Measurements from ENCODE around the gene TMBIM4.
A peak's percentile ranks its signal among the peaks of the same experiment; 100 is the strongest.

TMBIM4 gene

DNA sequence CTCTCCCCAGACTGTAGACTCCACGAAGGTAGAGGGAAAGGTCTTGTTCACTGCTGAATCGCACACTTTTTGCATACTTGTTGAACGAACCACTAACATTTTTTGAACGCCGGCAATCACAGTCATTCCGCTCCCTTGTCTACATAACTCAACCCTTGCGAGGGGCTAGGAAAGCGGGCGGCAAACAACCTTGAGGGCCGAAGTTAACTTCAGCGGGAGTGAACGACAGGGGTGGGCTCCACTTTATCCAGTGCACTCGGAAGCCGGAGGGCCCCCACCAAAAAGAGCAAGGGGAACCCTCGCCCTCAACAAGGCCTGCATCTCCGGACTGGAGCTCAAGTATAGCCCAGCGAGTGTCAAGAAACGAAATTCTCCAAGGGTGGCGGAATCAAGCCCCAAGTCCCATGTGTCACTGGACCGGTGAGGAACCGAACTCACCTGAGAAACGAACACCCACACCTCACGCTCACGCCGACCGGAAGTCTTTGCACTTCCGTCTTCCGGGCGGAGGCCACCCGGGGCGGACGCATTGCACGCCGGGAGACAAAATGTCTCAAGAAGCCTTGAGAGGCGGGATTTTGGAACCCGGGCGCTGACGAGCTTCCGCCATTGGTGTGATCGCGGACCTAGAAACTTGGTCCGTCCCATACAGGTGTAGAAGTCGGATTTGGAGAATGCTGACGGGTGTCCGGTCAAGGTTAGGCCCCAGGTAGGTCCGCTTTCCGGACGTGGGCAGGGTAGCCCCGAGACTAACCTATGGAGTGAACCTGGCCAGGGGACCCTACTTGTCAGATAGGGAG lies 39.3 kb downstream of the TMBIM4 start, which contains the start of gene LLPH:
TSS of gene LLPH (minus strand) at position 484 of the 800 bp plus-strand sequence. CDS start 1,644 bp downstream, outside the sequence.
- TF ChIP-seq, protein P1, sequence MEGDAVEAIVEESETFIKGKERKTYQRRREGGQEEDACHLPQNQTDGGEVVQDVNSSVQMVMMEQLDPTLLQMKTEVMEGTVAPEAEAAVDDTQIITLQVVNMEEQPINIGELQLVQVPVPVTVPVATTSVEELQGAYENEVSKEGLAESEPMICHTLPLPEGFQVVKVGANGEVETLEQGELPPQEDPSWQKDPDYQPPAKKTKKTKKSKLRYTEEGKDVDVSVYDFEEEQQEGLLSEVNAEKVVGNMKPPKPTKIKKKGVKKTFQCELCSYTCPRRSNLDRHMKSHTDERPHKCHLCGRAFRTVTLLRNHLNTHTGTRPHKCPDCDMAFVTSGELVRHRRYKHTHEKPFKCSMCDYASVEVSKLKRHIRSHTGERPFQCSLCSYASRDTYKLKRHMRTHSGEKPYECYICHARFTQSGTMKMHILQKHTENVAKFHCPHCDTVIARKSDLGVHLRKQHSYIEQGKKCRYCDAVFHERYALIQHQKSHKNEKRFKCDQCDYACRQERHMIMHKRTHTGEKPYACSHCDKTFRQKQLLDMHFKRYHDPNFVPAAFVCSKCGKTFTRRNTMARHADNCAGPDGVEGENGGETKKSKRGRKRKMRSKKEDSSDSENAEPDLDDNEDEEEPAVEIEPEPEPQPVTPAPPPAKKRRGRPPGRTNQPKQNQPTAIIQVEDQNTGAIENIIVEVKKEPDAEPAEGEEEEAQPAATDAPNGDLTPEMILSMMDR (IDR thresholded peaks at IDR 0.05; ENCODE audit: low read depth, low read length, missing control alignments) = no peak
- peak; percentile 35 for DNase-seq (ENCODE audit: extremely low read depth, low read depth)

DNA sequence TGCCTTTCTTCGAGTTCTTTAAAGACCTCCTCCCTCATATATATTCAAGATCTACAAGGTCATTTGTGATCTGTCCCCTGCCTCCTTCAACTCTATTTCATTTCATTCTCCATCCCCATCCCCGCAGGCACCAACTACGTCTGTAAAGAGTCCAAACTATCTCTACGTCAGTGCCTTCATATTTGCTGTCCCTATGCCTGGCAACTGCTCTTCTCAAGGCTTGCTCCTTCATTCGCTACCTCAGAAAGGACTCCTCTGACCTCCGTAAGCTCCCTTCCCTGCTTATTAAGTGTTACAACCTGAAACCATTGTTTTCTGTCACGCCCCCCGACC lies 39.9 kb downstream of the TMBIM4 start:
- peak overlapping the region; percentile 76 for H3K4me3 ChIP-seq (replicated peaks; ENCODE audit: low read depth, low read length)
- TF ChIP-seq, protein P1 (IDR thresholded peaks at IDR 0.05; ENCODE audit: low read depth, low read length, missing control alignments) = no peak
- DNase-seq (ENCODE audit: extremely low read depth, low read depth) = no peak

More for the DNA sequence above, 39.3 kb downstream of the TMBIM4 start, which contains the start of gene LLPH:
- H3K4me3 ChIP-seq (replicated peaks; ENCODE audit: low read depth, low read length) = peak within 1 kb of the TSS; percentile 76

DNA sequence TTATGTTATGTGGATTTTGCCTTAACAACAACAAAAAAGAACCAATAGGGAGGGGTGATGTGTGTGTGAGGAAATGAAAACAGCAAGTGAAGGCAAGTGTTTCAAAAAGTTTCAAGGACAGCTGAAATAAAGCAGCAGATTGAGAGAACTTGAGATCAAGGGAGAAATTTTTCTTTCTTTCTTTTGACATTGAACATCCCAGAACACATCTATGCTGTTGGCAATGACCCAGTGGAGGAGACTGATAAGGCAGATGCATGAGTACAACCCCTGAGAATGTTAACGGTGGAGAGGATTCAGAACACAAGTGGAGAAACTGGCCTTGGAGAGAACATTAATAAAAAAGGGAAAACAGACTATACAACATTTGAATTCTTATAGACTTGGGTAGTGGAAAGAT lies 42.1 kb downstream of the TMBIM4 start:
- TF ChIP-seq, protein P1 (IDR thresholded peaks at IDR 0.05; ENCODE audit: low read depth, low read length, missing control alignments) = no peak
- no peak overlapping the region for H3K4me3 ChIP-seq (replicated peaks; ENCODE audit: low read depth, low read length)
- no peak for DNase-seq (ENCODE audit: extremely low read depth, low read depth)

DNA sequence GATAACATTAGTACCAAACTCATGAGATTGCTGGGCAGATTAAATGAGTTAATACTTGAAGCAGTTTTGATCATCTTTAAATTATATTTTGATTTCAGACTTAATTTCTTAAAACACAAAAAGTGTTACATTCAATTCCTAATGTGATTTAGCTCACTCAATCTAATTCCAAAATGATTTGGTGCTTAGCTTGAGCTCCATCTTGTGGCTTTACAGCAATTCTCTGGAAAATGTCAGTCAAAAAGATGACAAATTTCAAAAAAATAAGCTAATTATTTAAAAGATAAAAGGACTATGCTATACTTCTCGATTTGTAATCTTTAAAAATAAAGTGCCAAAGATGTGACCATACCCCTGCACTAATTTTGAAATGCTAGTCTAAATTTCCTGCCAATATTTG lies 49.3 kb downstream of the TMBIM4 start:
- TF ChIP-seq, protein P1 (IDR thresholded peaks at IDR 0.05; ENCODE audit: low read depth, low read length, missing control alignments) = no peak
- no peak overlapping the region for H3K4me3 ChIP-seq (replicated peaks; ENCODE audit: low read depth, low read length)
- no peak for DNase-seq (ENCODE audit: extremely low read depth, low read depth)

DNA sequence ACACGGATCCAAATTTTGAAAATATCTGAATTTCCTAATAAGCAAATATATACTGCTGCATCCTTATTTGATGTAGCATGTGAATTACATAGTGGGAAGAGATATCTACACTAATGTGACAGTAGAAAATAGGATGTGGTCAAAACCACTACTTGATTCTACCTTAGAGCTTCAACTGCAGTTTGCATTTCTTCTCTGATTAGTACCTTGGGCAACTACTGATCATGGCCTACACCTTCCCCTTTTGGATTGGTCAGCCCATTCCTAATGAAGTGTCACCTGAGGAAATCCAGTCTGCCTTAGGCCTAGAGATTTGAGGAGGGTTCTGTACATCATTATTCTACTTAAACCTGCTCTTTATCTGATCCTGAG lies 49.9 kb downstream of the TMBIM4 start:
- DNase-seq (ENCODE audit: extremely low read depth, low read depth) = no peak
- no peak overlapping the region for H3K4me3 ChIP-seq (replicated peaks; ENCODE audit: low read depth, low read length)
- TF ChIP-seq, protein P1 (IDR thresholded peaks at IDR 0.05; ENCODE audit: low read depth, low read length, missing control alignments) = no peak

DNA sequence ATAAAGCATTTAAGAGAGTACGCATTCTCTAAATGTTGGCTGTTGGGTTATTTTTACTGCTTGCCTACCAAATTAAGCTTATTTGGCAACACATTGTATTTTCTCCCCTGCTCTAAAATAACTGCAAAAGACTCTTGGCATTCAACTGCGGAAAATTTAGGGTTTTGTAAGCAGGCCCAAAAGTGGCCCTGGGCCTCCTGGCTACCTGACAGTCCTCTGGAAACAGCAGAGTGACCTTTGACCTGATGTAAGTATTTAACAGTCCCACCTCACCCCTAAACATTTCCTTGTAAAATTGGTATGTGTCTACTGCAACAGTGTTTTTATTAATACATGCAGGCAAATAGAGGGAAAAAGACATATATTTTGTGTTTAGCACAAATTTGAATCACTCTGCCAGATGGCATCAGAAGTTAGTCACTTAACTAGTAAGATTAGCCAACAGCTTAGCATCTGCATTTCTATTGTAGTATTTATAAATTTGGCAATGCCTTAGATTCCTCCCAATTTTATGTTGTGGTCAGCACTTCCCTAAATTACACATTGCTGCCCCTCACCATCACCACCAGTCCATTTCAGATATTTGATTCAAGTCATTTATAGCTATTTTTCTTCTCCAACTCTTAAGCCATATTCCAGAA lies 50.4 kb downstream of the TMBIM4 start:
- H3K4me3 ChIP-seq (replicated peaks; ENCODE audit: low read depth, low read length) = no peak overlapping the region
- TF ChIP-seq, protein P1 (IDR thresholded peaks at IDR 0.05; ENCODE audit: low read depth, low read length, missing control alignments) = no peak
- no peak for DNase-seq (ENCODE audit: extremely low read depth, low read depth)

Measured in HFF-Myc (cell line).